ENCODE measurements around the gene MYOCD. TPM values are rescaled to one million over a fixed set of nuclear protein-coding genes. Genes with fewer than 3 reads are reported as not detected.

Gene MYOCD
- polyA plus RNA-seq, 1 donor (not counting 4 experiments of a cell fraction or from before 2014, with no cell fraction given) = not detected

DNA sequence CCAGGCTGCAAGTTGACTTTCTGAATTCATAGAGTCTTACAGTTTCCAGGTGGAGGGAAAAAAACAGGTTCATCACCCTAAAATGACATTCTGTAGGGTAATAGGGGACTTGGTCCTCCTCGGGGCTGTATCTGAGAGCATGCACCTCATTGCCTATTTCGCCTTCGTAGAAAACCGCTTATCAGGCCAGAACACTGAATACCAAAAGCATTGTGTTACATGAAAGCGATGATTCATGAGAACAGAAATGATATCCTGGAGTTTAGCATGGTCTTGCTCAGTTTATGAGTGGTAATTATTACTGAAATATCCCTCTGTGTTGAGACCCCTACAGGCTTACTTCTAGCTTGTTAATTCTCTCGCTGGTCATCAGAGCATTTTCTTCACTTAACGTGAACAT, 62.2 kb downstream of the MYOCD start:
- H3K27me3 ChIP-seq (ENCODE audit: control insufficient read depth, extremely low read depth, insufficient read depth, low read length) = no peaks in the 10 kb centered on the region
- no peak overlapping the region for H3K4me2 ChIP-seq (ENCODE audit: control insufficient read depth, extremely low read depth, insufficient read depth, low read depth, low read length)
- FAIRE-seq (no peak), DNase-seq (ENCODE audit: low read depth, low spot score) (no peak)
- H3K36me3 ChIP-seq (ENCODE audit: control insufficient read depth in 2 of 2, extremely low read depth in 1 of 2, insufficient read depth in 2 of 2, low read length in 2 of 2) = no peaks in the 10 kb centered on the region
- no peaks in the 10 kb centered on the region for H3K9me3 ChIP-seq (ENCODE audit: control insufficient read depth, low read depth, low read length)
- TF ChIP-seq EZH2 (IDR thresholded peaks at IDR 0.05; ENCODE audit: low read length) = no peak
- TF ChIP-seq, protein P1, sequence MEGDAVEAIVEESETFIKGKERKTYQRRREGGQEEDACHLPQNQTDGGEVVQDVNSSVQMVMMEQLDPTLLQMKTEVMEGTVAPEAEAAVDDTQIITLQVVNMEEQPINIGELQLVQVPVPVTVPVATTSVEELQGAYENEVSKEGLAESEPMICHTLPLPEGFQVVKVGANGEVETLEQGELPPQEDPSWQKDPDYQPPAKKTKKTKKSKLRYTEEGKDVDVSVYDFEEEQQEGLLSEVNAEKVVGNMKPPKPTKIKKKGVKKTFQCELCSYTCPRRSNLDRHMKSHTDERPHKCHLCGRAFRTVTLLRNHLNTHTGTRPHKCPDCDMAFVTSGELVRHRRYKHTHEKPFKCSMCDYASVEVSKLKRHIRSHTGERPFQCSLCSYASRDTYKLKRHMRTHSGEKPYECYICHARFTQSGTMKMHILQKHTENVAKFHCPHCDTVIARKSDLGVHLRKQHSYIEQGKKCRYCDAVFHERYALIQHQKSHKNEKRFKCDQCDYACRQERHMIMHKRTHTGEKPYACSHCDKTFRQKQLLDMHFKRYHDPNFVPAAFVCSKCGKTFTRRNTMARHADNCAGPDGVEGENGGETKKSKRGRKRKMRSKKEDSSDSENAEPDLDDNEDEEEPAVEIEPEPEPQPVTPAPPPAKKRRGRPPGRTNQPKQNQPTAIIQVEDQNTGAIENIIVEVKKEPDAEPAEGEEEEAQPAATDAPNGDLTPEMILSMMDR (optimal IDR thresholded peaks at IDR 0.05 in 1 of 3, IDR thresholded peaks at IDR 0.05 in 1 of 3, conservative IDR thresholded peaks at IDR 0.05 in 1 of 3; ENCODE audit: extremely low read depth in 1 of 3, insufficient read depth in 2 of 3, low read length in 3 of 3) = no peak
- H3K79me2 ChIP-seq (ENCODE audit: control insufficient read depth, insufficient read depth, low read length) = no peaks in the 10 kb centered on the region
- H3K27ac ChIP-seq (ENCODE audit: control insufficient read depth, insufficient read depth, low read length) = no peak overlapping the region
- H3K9me1 ChIP-seq (ENCODE audit: control insufficient read depth, extremely low read depth, insufficient read depth, low read length) = no peaks in the 10 kb centered on the region
- H4K20me1 ChIP-seq (ENCODE audit: control insufficient read depth, extremely low read depth, insufficient read depth, low read length) = no peaks in the 10 kb centered on the region
- no peak overlapping the region for H3K9ac ChIP-seq (ENCODE audit: control insufficient read depth, extremely low read depth, insufficient read depth, low read length)
- H3K4me1 ChIP-seq (ENCODE audit: control insufficient read depth, extremely low read depth, insufficient read depth, low read length) = peaks cover 4% of the 10 kb centered on the region
- H2AFZ ChIP-seq (ENCODE audit: control insufficient read depth, low read length) = no peak overlapping the region
- dilution Hi-C loops (cut with MboI; ENCODE audit: extremely low pct_ligation_motif_present, low sequenced_read_pairs) = no loop called here
- no peak overlapping the region for H3K4me3 ChIP-seq (ENCODE audit: control insufficient read depth in 2 of 3, extremely low read depth in 1 of 3, insufficient read depth in 2 of 3, low read depth in 1 of 3, low read length in 3 of 3)

DNA sequence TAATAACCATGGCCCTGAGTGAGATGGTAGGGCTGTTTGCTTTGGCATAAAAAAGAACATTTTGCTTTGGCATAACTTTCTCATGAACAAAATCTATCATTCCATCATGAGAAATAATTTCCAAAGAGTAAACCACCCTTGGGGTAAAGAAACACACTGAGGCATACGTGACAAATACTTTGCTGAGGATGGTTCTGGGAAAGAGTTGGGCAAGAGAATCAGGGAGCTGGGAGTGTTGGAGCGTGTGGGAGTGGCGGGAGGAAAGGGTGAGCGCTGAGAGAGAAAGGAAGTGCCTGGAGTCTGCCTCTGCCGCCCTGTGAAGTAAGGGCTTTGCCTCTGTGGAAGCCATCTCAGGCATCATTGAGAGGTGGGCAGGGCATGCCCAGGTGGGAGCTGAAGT, 63.4 kb downstream of the MYOCD start:
- Histone ChIP-seq H2AFZ (ENCODE audit: control insufficient read depth, low read length) (no peak overlapping the region), H3K9me3 (ENCODE audit: control insufficient read depth, low read depth, low read length) (no peaks in the 10 kb centered on the region), H3K79me2 (ENCODE audit: control insufficient read depth, insufficient read depth, low read length) (no peaks in the 10 kb centered on the region), H3K9me1 (ENCODE audit: control insufficient read depth, extremely low read depth, insufficient read depth, low read length) (no peaks in the 10 kb centered on the region), H3K4me2 (ENCODE audit: control insufficient read depth, extremely low read depth, insufficient read depth, low read depth, low read length) (no peak overlapping the region), H3K4me1 (ENCODE audit: control insufficient read depth, extremely low read depth, insufficient read depth, low read length) (peaks cover 4% of the 10 kb centered on the region), H3K27ac (ENCODE audit: control insufficient read depth, insufficient read depth, low read length) (no peak overlapping the region), H3K27me3 (ENCODE audit: control insufficient read depth, extremely low read depth, insufficient read depth, low read length) (no peaks in the 10 kb centered on the region), H3K36me3 (ENCODE audit: control insufficient read depth in 2 of 2, extremely low read depth in 1 of 2, insufficient read depth in 2 of 2, low read length in 2 of 2) (no peaks in the 10 kb centered on the region), H4K20me1 (ENCODE audit: control insufficient read depth, extremely low read depth, insufficient read depth, low read length) (no peaks in the 10 kb centered on the region), H3K9ac (ENCODE audit: control insufficient read depth, extremely low read depth, insufficient read depth, low read length) (no peak overlapping the region), H3K4me3 (ENCODE audit: control insufficient read depth in 2 of 3, extremely low read depth in 1 of 3, insufficient read depth in 2 of 3, low read depth in 1 of 3, low read length in 3 of 3) (no peak overlapping the region)
- DNase-seq (ENCODE audit: low read depth, low spot score) (no peak), FAIRE-seq (no peak)
- TF ChIP-seq, protein P1 (optimal IDR thresholded peaks at IDR 0.05 in 1 of 3, IDR thresholded peaks at IDR 0.05 in 1 of 3, conservative IDR thresholded peaks at IDR 0.05 in 1 of 3; ENCODE audit: extremely low read depth in 1 of 3, insufficient read depth in 2 of 3, low read length in 3 of 3) = no peak
- dilution Hi-C loops (cut with MboI; ENCODE audit: extremely low pct_ligation_motif_present, low sequenced_read_pairs) = no loop called here
